HCT116 (cell line): Measurements from ENCODE around the gene TNN. TPM values are rescaled to one million over a fixed set of nuclear protein-coding genes. Genes with fewer than 3 reads are reported as not detected.

Experiments
- ATAC-seq: fragments of 200-7000 bp; cut with Tn5 transposase; 2 replicates; pipeline ENCODE4 v1.9.1; 2020; ENCODE audit warnings: mild to moderate bottlenecking, moderate library complexity
- BruUV-seq: library from RNA; stranded (reverse); fragments of 400-500 nt; replicated peaks from 2 replicates; lab custom pipeline; 2021; lab: Mats Ljungman, UMichigan
- CTCF ChIA-PET: fragments of 300-600 bp; sonication (Branson Sonifier 250); formaldehyde crosslinking; loops from one replicate; lab custom pipeline; 2021; ENCODE audit warnings: antibody characterized with exemption; lab: Charles Lee
- POLR2A ChIA-PET: fragments of 300-600, 350-600 bp; sonication (Branson Sonifier 250); formaldehyde crosslinking; loops from one replicate; lab custom pipeline; 2021; ENCODE audit warnings: antibody characterized with exemption; lab: Charles Lee
- RAD21 ChIA-PET, 2 experiments: fragments of 300-600 bp; sonication (Branson Sonifier 250); formaldehyde crosslinking; loops; one replicate each; lab custom pipeline; 2023; ENCODE audit warnings: low total read pairs in 2 of 2; ENCODE audit not compliant: uncharacterized antibody in 2 of 2, unreplicated experiment in 2 of 2, low non-redundant PET in 1 of 2; lab: Charles Lee
- DNase-seq: peaks from one replicate; pipeline ENCODE4 v3.0.0-alpha.2; 2010; ENCODE audit warnings: low read depth, low spot score
- H2AFZ ChIP-seq: fragments of 200-600 bp; shearing (Covaris generic), sonication (generic); 2 replicates; pipeline ENCODE4 v1.6.1; 2017; ENCODE audit warnings: low read depth, mixed run types, mixed read lengths, antibody characterized with exemption, low read length; ENCODE audit not compliant: poor library complexity, severe bottlenecking
- H3K27ac ChIP-seq: 2 replicates; pipeline ENCODE4 v1.5.1; 2012; ENCODE audit warnings: low read depth, low read length
- H3K27me3 ChIP-seq: fragments of 200-600 bp; sonication (generic); 2 replicates; pipeline ENCODE4 v1.6.1; 2016; ENCODE audit warnings: mixed run types, low read length, mixed read lengths; ENCODE audit not compliant: insufficient read depth
- H3K36me3 ChIP-seq, 2 experiments: fragments of 200-500 bp in 1 of 2; fragments of 200-600 bp in 1 of 2; sonication (Bioruptor generic) in 1 of 2; sonication (generic) in 1 of 2; 2 replicates each; pipeline versions ENCODE4 v1.5.1 to v1.6.1; 2014 to 2016; ENCODE audit warnings: low read length in 2 of 2, inconsistent platforms in 1 of 2, mixed read lengths in 1 of 2, mixed run types in 1 of 2; ENCODE audit not compliant: insufficient read depth in 2 of 2, control insufficient read depth in 1 of 2
- H3K4me1 ChIP-seq, 2 experiments: fragments of 200-600 bp in 1 of 2; sonication (generic) in 1 of 2; 2 replicates each; pipeline versions ENCODE4 v1.5.1 to v1.6.1; 2012 to 2017; ENCODE audit warnings: low read length in 2 of 2, inconsistent platforms in 1 of 2, mild to moderate bottlenecking in 1 of 2, mixed read lengths in 1 of 2, mixed run types in 1 of 2, moderate library complexity in 1 of 2; ENCODE audit not compliant: insufficient read depth in 2 of 2, control insufficient read depth in 1 of 2
- H3K4me2 ChIP-seq: fragments of 200-600 bp; sonication (generic); 2 replicates; pipeline ENCODE4 v1.6.1; 2017; ENCODE audit warnings: mixed run types, low read length, mixed read lengths
- H3K4me3 ChIP-seq, 2 experiments: fragments of 200-600 bp in 1 of 2; sonication (generic) in 1 of 2; replicated peaks in 1 of 2; 2 replicates each; pipeline ENCODE4 v1.5.1; 2011 to 2016; ENCODE audit warnings: low read length in 2 of 2, control low read depth in 1 of 2, low read depth in 1 of 2, mild to moderate bottlenecking in 1 of 2, mixed read lengths in 1 of 2, mixed run types in 1 of 2
- H3K79me2 ChIP-seq: fragments of 200-600 bp; sonication (generic); 2 replicates; pipeline ENCODE4 v1.6.1; 2017; ENCODE audit warnings: mild to moderate bottlenecking, mixed run types, low read length, moderate library complexity, mixed read lengths; ENCODE audit not compliant: insufficient read depth
- H3K9ac ChIP-seq: fragments of 200-600 bp; sonication (generic); 2 replicates; pipeline ENCODE4 v1.6.1; 2016; ENCODE audit warnings: low read length, mixed read lengths
- H3K9me2 ChIP-seq: fragments of 200-600 bp; sonication (generic), shearing (Covaris generic); 2 replicates; pipeline ENCODE4 v1.6.1; 2017; ENCODE audit warnings: mixed run types, mild to moderate bottlenecking, moderate library complexity; ENCODE audit not compliant: insufficient read depth
- H3K9me3 ChIP-seq, 2 experiments: fragments of 200-500 bp in 1 of 2; fragments of 200-600 bp in 1 of 2; sonication (Bioruptor generic) in 1 of 2; sonication (generic) in 1 of 2; 2 replicates each; pipeline ENCODE4 v1.6.1; 2014 to 2017; ENCODE audit warnings: low read length in 2 of 2, mixed read lengths in 2 of 2, inconsistent platforms in 1 of 2, low read depth in 1 of 2, mild to moderate bottlenecking in 1 of 2, mixed run types in 1 of 2, moderate library complexity in 1 of 2; ENCODE audit not compliant: control insufficient read depth in 1 of 2, insufficient read depth in 1 of 2
- H4K20me1 ChIP-seq: fragments of 200-600 bp; sonication (generic), shearing (Covaris generic); 2 replicates; pipeline ENCODE4 v1.6.1; 2017; ENCODE audit warnings: mixed run types, mild to moderate bottlenecking, moderate library complexity; ENCODE audit not compliant: insufficient read depth
- CBX3 ChIP-seq: IDR thresholded peaks from 2 replicates; pipeline ENCODE4 v1.6.1; 2012; ENCODE audit warnings: low read depth
- ELF1 ChIP-seq: IDR thresholded peaks from 2 replicates; pipeline ENCODE4 v1.6.1; 2012; ENCODE audit warnings: low read depth, borderline replicate concordance
- EZH2phosphoT487 ChIP-seq: fragments of 200-600 bp; IDR thresholded peaks from 2 replicates; pipeline ENCODE4 v1.6.1; 2018; ENCODE audit warnings: antibody characterized with exemption, borderline replicate concordance
- FOSL1 ChIP-seq: IDR thresholded peaks from 2 replicates; pipeline ENCODE4 v1.6.1; 2012; ENCODE audit warnings: low read depth
- JUND ChIP-seq: IDR thresholded peaks from 2 replicates; pipeline ENCODE4 v1.6.1; 2012
- MAX ChIP-seq: IDR thresholded peaks from 2 replicates; pipeline ENCODE4 v1.6.1; 2012
- POLR2AphosphoS5 ChIP-seq: IDR thresholded peaks from 2 replicates; pipeline ENCODE4 v1.6.1; 2011; ENCODE audit warnings: mild to moderate bottlenecking, low read depth, low read length, moderate library complexity
- SIN3A ChIP-seq: IDR thresholded peaks from 2 replicates; pipeline ENCODE4 v1.6.1; 2012; ENCODE audit warnings: low read depth
- SP1 ChIP-seq: IDR thresholded peaks from 2 replicates; pipeline ENCODE4 v1.6.1; 2012; ENCODE audit warnings: low read depth
- SRF ChIP-seq: IDR thresholded peaks from 2 replicates; pipeline ENCODE4 v1.6.1; 2012; ENCODE audit warnings: low read depth
- TCF7L2 ChIP-seq: IDR thresholded peaks from 2 replicates; pipeline ENCODE4 v1.7.0; 2011; ENCODE audit warnings: borderline replicate concordance, inconsistent platforms; ENCODE audit not compliant: insufficient read depth, insufficient read length; ENCODE audit errors: extremely low read depth
- YY1 ChIP-seq: IDR thresholded peaks from 2 replicates; pipeline ENCODE4 v1.6.1; 2011; ENCODE audit warnings: low read length, low read depth, moderate library complexity, mild to moderate bottlenecking; ENCODE audit not compliant: insufficient replicate concordance; ENCODE audit errors: extremely low read depth
- ZNF274 ChIP-seq: fragments of 200-500 bp; sonication (Bioruptor generic); IDR thresholded peaks from 2 replicates; pipeline ENCODE4 v1.6.1; 2014; ENCODE audit warnings: mild to moderate bottlenecking, low read depth, low read length, inconsistent platforms
- intact Hi-C: fragments of 100-400 bp; cut with micrococcal nuclease; formaldehyde crosslinking; loops from 2 replicates; pipeline ENCODE4 v1.10.0; 2022
- total RNA-seq: library from RNA; stranded (reverse); gene quantifications from one replicate; pipeline ENCODE4 v1.2.1, GENCODE V29; 2021; ENCODE audit not compliant: unreplicated experiment
- TF ChIP-seq, protein P1 (sequence below): IDR thresholded peaks from 2 replicates; pipeline ENCODE4 v1.6.1; 2012; ENCODE audit warnings: low read depth

The TNN gene
- total RNA-seq, 1 experiment from 2014 or later = not detected

- ATAC-seq (no peak), DNase-seq (no peak)
- no peak overlapping the region for H2AFZ ChIP-seq
- ChIA-PET CTCF (interaction anchor here (1.1 to 1.9 kb wide), 2 partner anchors 35 to 133 kb away, joined by 3 to 4 read pairs; no protein-coding TSS in a partner anchor), RAD21 (no interaction called here), POLR2A (interaction anchor here (1.3 kb wide), 1 partner anchor 10 kb away, joined by 4 read pairs; no protein-coding TSS in a partner anchor)
- H3K9me2 ChIP-seq = no peaks in the 10 kb centered on the region
- H4K20me1 ChIP-seq = no peaks in the 10 kb centered on the region
- TF ChIP-seq POLR2AphosphoS5 (no peak), SRF (no peak)
- H3K27ac ChIP-seq = no peak overlapping the region
- no peak overlapping the region for H3K9ac ChIP-seq
- intact Hi-C loops = no loop called here
- BruUV-seq = no TSS peak
- no peaks in the 10 kb centered on the region for H3K36me3 ChIP-seq
- H3K4me2 ChIP-seq = no peak overlapping the region
- no peaks in the 10 kb centered on the region for H3K9me3 ChIP-seq
- H3K27me3 ChIP-seq = no peaks in the 10 kb centered on the region
- H3K4me1 ChIP-seq = peaks cover 0 to 9% of the 10 kb centered on the region in 2 experiments; a peak in 2 of 4 replicates
- no peak overlapping the region for H3K4me3 ChIP-seq
- H3K79me2 ChIP-seq = peaks cover 12% of the 10 kb centered on the region; the same call in 1 of the 2 replicates
Observed at GRCh38 chr1:175186433-175187160, 119.0 kb downstream of the TNN start.

DNA sequence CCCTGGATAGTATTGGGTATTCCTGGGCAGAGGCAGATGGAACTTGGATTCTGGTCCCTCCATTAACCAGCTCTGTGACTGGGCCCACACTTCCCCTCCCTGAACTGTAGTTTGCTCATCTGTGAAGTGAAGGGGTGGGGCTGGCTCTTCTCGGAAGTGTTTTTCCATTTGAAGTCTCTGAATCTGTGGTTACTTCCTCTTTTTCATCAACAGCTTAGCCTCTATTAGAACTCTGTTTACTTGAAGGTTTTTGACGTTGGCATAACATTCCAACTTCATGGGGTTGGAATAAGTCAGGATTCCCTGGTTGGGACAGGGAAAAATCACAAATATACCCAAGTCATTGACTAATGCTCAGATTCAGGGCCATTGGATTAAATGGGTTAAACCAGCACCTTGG, 121.3 kb downstream of the TNN start:
- RAD21 ChIA-PET = no interaction called here
- H3K4me3 ChIP-seq = no peak overlapping the region
- intact Hi-C loops = no loop called here
- no peak overlapping the region for H3K27ac ChIP-seq
- no peaks in the 10 kb centered on the region for H4K20me1 ChIP-seq
- POLR2A ChIA-PET = interaction anchor here (0.6 to 2.1 kb wide), 2 partner anchors 8 to 19 kb away, joined by 6 read pairs; no protein-coding TSS in a partner anchor
- ATAC-seq = no peak
- no peak overlapping the region for H3K4me2 ChIP-seq
- H3K27me3 ChIP-seq = no peaks in the 10 kb centered on the region
- TF ChIP-seq, protein P1, sequence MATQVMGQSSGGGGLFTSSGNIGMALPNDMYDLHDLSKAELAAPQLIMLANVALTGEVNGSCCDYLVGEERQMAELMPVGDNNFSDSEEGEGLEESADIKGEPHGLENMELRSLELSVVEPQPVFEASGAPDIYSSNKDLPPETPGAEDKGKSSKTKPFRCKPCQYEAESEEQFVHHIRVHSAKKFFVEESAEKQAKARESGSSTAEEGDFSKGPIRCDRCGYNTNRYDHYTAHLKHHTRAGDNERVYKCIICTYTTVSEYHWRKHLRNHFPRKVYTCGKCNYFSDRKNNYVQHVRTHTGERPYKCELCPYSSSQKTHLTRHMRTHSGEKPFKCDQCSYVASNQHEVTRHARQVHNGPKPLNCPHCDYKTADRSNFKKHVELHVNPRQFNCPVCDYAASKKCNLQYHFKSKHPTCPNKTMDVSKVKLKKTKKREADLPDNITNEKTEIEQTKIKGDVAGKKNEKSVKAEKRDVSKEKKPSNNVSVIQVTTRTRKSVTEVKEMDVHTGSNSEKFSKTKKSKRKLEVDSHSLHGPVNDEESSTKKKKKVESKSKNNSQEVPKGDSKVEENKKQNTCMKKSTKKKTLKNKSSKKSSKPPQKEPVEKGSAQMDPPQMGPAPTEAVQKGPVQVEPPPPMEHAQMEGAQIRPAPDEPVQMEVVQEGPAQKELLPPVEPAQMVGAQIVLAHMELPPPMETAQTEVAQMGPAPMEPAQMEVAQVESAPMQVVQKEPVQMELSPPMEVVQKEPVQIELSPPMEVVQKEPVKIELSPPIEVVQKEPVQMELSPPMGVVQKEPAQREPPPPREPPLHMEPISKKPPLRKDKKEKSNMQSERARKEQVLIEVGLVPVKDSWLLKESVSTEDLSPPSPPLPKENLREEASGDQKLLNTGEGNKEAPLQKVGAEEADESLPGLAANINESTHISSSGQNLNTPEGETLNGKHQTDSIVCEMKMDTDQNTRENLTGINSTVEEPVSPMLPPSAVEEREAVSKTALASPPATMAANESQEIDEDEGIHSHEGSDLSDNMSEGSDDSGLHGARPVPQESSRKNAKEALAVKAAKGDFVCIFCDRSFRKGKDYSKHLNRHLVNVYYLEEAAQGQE = no peak
- TF ChIP-seq SIN3A = no peak
- no peak for TF ChIP-seq CBX3
- TF ChIP-seq SP1 = no peak
- TF ChIP-seq JUND = no peak
- no peak for TF ChIP-seq YY1
- TF ChIP-seq MAX = no peak
- TF ChIP-seq ZNF274 = no peak
- TF ChIP-seq SRF = no peak
- TF ChIP-seq TCF7L2 = no peak
- TF ChIP-seq FOSL1 = no peak
- TF ChIP-seq EZH2phosphoT487 = no peak
- no peak for TF ChIP-seq ELF1
- no peak overlapping the region for H3K9ac ChIP-seq
- H3K36me3 ChIP-seq = no peaks in the 10 kb centered on the region
- DNase-seq = no peak
- no peak overlapping the region for H2AFZ ChIP-seq
- peaks cover 6 to 27% of the 10 kb centered on the region in 2 experiments; a peak in 3 of 4 replicates for H3K4me1 ChIP-seq
- peaks cover 12% of the 10 kb centered on the region; the same call in 1 of the 2 replicates for H3K79me2 ChIP-seq
- no TSS peak for BruUV-seq
- H3K9me3 ChIP-seq = no peaks in the 10 kb centered on the region
- CTCF ChIA-PET = interaction anchor here (1.4 kb wide), 1 partner anchor 37 kb away, joined by 4 read pairs; no protein-coding TSS in a partner anchor
- no peaks in the 10 kb centered on the region for H3K9me2 ChIP-seq
